H1 (cell line): Measurements from ENCODE around the gene LRP1.

Experiments used
- EZH2 ChIP-seq: fragments of 200-600 bp; sonication (generic); IDR thresholded peaks from 2 replicates; pipeline ENCODE4 v1.7.1; 2012; ENCODE audit warnings: low read depth, mild to moderate bottlenecking, moderate library complexity, low read length, inconsistent platforms; ENCODE audit not compliant: severe bottlenecking
- JUND ChIP-seq: IDR thresholded peaks from 2 replicates; pipeline ENCODE4 v1.6.1; 2011; ENCODE audit warnings: mild to moderate bottlenecking, improper control_type of control experiment, low read length
- MAFK ChIP-seq: IDR thresholded peaks from 2 replicates; pipeline ENCODE4 v1.6.1; 2012; ENCODE audit warnings: low read depth, mild to moderate bottlenecking, improper control_type of control experiment, low read length
- POLR2A ChIP-seq, 2 experiments: IDR thresholded peaks; 1 replicate in 1 of 2; 2 replicates in 1 of 2; pipeline ENCODE4 v1.6.1; 2011; ENCODE audit warnings: low read depth in 2 of 2, low read length in 2 of 2, mild to moderate bottlenecking in 2 of 2; ENCODE audit errors: control extremely low read depth in 1 of 2
- POLR2AphosphoS5 ChIP-seq: IDR thresholded peaks from 2 replicates; pipeline ENCODE4 v1.6.1; 2011; ENCODE audit warnings: low read depth, low read length
- RFX5 ChIP-seq: IDR thresholded peaks from 2 replicates; pipeline ENCODE4 v1.6.1; 2011; ENCODE audit warnings: low read depth, low read length, improper control_type of control experiment, borderline replicate concordance
- RNF2 ChIP-seq: fragments of 200-900, 300-1000 bp; sonication (generic); IDR thresholded peaks from 2 replicates; pipeline ENCODE4 v1.7.1; 2016; ENCODE audit warnings: borderline replicate concordance, low read depth, mild to moderate bottlenecking, antibody characterized with exemption, low read length; ENCODE audit not compliant: poor library complexity, severe bottlenecking; ENCODE audit errors: missing control alignments
- TF ChIP-seq, protein P1 (sequence below), 3 experiments: IDR thresholded peaks; 1 replicate in 2 of 3; 2 replicates in 1 of 3; pipeline versions ENCODE4 v1.5.1 to v1.6.1; 2011; ENCODE audit warnings: low read length in 3 of 3, mild to moderate bottlenecking in 3 of 3, inconsistent platforms in 2 of 3, low read depth in 1 of 3, moderate library complexity in 1 of 3; ENCODE audit not compliant: insufficient read depth in 1 of 3; ENCODE audit errors: control extremely low read depth in 1 of 3

- TF ChIP-seq RNF2 (no peak), RFX5 (no peak), POLR2AphosphoS5 (no peak), POLR2A (IDR thresholded peaks at IDR 0.05; ENCODE audit: control extremely low read depth in 1 of 2, low read depth in 2 of 2, low read length in 2 of 2) (no peak), MAFK (no peak), JUND (no peak), EZH2 (no peak)
- TF ChIP-seq, protein P1, sequence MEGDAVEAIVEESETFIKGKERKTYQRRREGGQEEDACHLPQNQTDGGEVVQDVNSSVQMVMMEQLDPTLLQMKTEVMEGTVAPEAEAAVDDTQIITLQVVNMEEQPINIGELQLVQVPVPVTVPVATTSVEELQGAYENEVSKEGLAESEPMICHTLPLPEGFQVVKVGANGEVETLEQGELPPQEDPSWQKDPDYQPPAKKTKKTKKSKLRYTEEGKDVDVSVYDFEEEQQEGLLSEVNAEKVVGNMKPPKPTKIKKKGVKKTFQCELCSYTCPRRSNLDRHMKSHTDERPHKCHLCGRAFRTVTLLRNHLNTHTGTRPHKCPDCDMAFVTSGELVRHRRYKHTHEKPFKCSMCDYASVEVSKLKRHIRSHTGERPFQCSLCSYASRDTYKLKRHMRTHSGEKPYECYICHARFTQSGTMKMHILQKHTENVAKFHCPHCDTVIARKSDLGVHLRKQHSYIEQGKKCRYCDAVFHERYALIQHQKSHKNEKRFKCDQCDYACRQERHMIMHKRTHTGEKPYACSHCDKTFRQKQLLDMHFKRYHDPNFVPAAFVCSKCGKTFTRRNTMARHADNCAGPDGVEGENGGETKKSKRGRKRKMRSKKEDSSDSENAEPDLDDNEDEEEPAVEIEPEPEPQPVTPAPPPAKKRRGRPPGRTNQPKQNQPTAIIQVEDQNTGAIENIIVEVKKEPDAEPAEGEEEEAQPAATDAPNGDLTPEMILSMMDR (IDR thresholded peaks at IDR 0.05; ENCODE audit: control extremely low read depth in 1 of 3, insufficient read depth in 1 of 3, low read depth in 1 of 3, low read length in 3 of 3): no peak
Observed at GRCh38 chr12:57203791-57204190, 75.5 kb downstream of the LRP1 start.
